NCI-H1048 (cell line): ENCODE data around the gene SULT2A1.
"Not testable (repeated sequence)": the region's sequence is repeated elsewhere in the genome, so short reads cannot be mapped to it uniquely, and the experiment has no call there.

Experiments
- DNase-seq: peaks from one replicate; lab custom pipeline; 2025; lab: John Stamatoyannopoulos, UW

SULT2A1 gene, protein sequence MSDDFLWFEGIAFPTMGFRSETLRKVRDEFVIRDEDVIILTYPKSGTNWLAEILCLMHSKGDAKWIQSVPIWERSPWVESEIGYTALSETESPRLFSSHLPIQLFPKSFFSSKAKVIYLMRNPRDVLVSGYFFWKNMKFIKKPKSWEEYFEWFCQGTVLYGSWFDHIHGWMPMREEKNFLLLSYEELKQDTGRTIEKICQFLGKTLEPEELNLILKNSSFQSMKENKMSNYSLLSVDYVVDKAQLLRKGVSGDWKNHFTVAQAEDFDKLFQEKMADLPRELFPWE

DNA sequence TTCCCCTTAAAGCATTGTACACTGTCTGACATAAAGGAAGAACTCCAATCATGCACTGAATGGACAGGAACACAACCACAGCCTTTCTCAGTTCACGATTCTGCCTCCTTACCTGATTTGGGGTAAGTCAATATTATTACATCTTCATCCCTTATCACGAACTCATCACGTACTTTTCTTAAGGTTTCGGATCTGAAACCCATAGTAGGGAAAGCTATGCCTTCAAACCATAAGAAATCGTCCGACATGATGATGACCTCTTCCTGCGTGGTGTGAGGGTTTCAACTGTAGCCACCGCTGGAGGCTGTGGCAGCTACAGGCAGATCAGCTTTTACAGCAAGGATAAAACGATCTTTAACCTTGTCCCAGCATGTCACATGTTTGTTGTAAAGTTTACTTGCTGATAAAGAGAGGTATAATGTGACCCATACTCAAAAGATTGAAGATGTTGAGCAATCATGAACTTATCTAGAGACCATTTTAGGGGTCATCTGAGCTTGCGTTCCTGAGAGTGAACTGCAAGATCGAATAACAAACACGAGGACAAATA is at the start of gene SULT2A1:
Gene SULT2A1, minus strand, starts transcription at position 306 of the 550 bp plus-strand sequence. Its CDS starts 58 bp downstream, at position 248.
- no peak for DNase-seq

DNA sequence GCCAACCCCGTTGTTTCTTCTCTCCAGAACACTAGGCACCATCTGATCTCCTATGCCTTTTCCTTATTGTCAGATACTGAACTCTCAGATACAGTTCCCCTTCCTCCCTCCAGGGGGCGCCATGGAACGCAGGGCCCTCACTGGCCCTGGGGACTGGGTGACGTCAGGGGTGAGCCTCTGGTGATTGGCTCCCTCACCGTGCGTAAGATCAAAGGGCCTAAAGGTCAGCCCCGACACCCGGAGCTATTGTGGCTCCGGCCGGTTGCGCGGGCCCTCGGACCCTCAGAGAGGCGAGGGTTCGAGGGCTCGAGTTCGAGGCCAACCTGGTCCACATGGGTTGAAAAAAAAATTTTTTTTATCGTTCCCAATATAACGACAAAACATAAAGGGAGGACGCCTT is 42.5 kb upstream of the SULT2A1 start:
- DNase-seq = not testable (repeated sequence)

DNA sequence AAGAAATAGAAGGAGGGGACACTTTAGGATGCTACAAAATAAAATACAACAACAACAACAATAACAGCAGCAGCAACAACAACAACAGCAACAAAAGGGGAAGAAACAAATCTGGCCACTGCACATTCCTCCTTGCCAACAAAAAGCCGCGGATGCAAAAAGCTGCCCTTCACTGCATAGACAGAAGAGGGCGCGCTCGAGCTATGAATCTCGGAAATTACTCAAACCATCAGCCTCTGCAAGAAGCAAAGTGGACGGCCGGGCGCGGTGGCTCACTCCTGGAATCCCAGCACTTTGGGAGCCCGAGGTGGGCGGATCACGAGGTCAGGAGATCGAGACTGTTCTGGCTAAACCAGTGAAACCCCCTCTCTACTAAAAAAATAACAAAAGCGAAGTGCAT is 34.0 kb upstream of the SULT2A1 start:
- DNase-seq = not testable (repeated sequence)

DNA sequence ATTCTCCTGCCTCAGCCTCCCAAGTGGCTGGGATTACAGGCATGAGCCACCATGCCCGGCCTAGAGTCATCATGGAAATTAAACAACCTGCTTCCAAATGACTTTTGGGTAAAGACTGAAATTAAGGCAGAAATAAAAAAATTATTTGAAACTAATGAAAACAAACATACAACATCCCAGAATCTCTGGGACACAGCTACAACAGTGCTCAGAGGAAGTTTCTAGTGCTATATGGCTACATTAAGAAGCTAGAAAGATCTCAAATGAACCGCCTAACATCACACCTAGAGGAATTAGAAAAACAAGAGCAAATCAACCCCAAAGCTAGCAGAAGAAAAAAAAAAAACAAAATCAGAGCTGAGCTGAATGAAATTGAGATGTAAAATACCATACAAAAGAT is 24.1 kb upstream of the SULT2A1 start:
- DNase-seq = not testable (repeated sequence)

DNA sequence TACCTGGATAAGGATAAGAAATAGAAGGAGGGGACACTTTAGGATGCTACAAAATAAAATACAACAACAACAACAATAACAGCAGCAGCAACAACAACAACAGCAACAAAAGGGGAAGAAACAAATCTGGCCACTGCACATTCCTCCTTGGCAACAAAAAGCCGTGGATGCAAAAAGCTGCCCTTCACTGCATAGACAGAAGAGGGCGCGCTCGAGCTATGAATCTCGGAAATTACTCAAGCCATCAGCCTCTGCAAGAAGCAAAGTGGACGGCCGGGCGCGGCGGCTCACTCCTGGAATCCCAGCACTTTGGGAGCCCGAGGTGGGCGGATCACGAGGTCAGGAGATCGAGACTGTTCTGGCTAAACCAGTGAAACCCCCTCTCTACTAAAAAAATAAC is 23.2 kb upstream of the SULT2A1 start:
- DNase-seq = not testable (repeated sequence)

DNA sequence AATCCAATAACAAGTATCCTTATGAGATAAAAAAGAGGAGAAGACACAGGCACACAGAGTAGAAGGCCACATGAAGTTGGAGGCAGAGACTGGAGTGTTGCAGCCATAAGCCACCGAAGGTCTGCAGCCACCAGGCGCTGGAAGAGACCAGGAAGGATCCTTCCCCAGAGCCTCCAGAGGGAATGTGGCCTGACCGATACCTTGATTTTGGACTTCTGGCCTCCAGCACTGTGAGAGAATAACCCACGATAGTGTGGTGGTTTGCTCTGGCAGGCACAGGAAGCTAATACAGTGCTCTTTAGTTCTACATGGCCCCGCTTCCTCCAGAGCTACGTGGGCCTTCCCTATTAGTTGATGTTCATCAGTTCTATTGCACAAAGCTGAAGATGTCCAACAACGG is 15.3 kb upstream of the SULT2A1 start:
- no peak for DNase-seq

DNA sequence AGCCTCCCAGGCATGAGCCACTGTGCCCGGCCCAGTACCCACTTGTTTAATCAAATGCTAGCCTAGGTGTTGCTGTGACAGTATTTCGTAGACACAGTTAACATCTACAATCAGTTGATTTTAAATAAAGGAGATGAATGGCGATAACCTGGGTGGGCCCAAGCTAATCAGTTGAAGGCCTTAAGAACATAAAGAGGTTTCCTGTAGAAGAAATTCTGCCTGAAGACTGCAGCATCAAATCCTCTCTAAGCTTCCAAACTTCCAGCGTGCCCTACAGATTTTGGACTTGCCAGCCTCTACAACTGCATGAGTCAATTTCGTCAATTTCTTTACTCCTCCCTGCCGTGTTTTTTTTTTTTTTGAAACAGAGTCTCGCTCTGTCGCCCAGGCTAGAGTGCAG is 13.2 kb upstream of the SULT2A1 start:
- no peak for DNase-seq

DNA sequence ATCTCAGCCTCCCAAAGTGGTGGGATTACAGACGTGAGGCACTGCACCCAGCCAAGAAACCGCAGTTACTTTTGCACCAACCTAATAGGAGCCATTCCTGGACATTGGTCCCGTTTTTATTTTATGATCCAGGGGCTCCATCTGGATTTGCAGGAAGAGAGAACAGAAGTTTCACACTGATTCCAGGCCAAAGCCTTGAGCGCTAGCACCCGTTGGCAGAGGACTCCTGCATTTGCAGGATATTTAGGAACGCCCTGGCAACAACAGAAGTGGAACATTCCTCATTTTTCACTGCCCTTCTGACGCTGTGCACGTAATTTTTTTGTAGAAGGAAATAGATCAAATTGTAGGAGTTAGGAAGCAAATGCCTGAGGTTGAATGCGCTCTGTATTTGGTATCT is 11.7 kb upstream of the SULT2A1 start:
- DNase-seq = no peak

DNA sequence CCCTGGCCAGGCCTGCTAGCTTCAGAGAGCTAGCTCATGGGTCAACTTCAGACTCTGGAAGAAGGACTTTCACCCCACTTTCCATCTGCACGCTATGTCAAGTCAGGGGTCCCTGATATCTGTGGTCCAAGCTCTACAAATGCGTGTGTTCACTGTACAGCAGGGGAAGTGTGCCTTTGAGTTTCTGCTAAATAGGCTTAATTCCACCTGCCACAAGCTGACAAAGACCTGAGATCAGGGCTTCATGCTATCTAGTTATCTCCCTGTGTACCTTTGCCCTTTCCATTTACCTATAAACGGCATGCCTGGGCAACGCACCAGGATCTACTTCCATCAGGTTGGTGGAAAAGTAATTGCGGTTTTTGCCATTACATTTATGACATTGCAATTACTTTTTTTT is 10.7 kb upstream of the SULT2A1 start:
- no peak for DNase-seq

DNA sequence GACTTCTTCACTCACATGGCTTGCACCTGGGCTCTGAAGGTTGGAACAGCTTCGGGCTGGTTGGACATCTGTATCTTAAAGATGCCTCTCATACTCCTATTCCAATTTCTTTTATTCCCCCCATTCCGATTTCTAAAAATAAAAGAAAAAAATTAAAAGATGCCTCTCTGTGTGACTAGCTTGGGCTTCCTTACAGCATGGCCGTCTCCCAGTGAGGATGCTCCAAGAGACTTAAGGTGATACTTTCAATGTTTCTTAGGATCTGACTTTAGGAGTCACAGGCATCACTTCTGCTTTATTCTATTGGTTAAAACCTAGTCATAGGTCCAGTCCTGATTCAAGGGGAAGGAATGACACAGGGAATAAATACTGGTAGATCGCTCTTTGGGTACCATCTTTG is 9.9 kb upstream of the SULT2A1 start:
- no peak for DNase-seq

DNA sequence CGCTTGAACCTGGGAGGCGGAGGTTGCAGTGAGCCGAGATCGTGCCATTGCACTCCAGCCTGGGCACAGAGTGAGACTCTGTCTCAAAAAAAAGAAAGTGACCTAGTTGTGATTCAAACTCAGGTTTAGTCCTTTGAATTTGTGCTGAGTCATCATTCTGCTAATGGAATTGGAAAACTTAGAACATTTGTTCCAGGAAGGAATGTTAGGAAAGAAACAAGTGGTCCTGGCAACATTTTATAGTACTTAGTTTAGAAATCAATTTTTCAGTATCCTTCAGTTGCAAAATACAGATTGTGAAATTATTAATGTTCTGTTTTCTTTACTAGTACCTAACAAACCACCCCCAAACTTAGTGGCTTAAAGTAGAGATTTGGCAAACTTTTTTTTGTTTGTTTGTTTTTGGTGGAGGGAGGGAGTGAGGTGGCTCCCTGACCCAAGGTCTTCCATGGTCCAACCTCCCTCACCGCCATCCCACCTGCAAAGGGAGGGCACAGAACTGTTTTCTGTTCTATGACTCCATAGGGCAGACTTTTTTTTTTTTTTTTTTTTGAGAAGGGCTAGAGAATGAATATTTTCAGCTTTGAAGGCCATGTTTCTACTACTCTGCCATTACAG is 9.2 kb upstream of the SULT2A1 start:
- no peak for DNase-seq

DNA sequence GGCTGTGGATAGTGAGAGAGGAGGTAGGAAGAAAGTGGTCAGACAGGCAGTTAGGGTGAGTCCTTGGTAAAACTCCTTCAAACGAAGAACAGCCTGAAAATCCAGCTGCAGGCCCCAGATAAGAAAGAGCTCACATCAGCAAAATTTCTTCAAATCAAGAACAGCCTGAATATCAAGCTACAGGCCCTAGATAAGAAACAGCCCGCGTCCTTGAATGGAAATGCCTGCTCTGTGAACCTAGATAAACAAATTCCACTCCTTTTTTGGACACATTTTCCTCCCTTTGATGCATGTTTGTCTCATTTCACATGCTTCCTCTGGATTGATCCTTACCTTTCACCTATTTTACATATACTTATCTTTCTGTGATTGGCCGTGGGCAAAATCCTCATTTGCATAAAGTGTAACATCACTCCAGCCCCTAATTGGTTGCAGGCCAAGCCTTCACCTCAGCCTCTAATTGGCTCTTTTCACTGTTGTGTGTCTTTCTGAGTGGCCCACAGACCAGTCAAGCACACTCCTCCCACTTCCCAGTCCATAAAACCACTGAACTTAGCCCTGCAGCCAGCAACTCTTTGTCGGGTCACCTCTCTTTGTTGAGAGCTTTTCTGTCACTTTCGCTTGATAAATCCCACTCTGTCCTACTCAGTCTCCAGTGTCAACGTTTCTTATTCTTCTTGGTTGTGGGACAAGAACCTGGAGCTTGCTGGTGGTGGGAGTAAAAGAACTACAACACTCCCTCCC is 6.0 kb upstream of the SULT2A1 start:
- no peak for DNase-seq

DNA sequence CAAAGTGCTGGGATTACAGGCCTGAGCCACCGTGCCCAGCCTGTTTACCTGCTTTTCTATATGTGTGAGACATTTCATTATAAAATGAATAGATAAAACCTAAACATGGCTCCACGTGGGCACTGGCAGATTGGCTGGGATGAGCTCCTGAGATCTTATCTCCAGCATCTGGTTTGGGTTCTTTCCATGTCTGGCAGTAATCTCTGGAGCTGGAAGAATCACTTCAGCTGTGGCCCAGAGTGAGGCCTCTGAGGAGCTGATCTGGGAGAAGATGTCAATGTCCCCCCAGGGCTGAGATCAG is 5.5 kb upstream of the SULT2A1 start:
- DNase-seq = no peak

DNA sequence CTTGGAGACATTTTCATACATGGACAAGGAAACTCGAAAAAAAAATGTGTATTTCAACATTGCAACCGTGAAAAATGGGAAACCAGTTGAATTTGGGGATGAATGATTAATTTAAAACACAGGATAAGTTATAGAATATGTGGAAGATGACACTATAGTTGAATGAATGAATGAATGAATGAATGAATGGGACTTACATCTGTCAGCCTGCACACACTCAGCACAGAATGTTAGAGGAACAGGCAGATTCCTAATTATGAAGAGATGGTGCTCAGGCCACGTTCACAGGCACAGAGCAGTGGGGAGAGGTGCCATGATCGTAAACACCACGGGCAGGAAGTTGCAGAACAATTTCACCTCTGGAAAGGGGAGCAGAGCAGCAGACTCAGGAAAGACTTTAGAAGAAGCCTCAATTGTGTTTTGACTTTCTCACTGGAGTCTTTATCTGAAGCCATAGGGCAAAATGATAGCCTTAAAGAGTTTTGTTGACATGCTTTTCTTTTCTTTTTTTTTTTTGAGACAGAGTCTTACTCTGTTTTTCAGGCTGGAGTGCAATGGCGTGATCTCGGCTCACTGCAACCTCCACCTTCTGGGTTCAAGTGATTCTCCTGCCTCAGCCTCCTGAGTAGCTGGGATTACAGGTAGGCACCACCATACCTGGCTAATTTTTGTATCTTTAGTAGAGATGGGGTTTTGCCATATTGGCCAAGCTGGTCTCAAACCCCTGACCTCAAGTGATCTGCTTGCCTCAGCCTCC is 4.9 kb upstream of the SULT2A1 start:
- DNase-seq = no peak

DNA sequence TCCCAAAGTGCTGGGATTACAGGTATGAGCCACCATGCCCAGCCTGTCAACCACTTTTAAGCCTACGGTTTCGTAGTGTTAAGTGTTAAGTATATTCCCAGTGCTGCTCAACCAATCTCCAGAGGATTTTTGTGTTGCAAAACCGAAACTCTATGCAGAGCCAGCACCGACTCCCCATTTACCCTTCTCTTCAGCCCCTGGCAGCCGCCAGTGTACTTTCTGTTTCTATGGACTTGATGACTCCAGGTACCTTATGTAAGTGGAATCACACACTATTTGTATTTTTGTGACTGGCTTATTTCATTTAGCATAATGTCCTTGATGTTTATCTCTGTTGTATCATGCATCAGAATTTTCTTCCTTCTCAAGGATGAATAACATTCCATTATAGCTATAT is 1.1 kb downstream of the SULT2A1 start:
- DNase-seq = no peak

DNA sequence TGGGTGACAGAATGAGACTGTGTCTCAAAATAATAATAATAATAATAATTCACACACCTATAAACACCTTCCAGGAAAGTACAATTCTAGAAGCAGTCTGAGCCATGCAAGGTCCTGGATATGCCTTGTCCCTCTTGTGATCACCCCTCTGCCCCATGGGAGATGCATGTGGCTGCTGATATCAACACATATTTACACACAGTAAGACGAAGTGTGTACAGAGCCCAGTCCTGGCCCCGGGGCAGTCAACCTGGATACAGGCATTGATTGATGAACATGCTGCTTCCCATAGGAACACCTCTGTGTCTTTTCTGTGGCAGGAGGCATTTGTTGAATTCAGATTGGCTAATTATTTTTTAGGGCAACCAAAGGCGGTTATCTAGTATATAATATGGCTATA is 3.2 kb downstream of the SULT2A1 start:
- DNase-seq = no peak

DNA sequence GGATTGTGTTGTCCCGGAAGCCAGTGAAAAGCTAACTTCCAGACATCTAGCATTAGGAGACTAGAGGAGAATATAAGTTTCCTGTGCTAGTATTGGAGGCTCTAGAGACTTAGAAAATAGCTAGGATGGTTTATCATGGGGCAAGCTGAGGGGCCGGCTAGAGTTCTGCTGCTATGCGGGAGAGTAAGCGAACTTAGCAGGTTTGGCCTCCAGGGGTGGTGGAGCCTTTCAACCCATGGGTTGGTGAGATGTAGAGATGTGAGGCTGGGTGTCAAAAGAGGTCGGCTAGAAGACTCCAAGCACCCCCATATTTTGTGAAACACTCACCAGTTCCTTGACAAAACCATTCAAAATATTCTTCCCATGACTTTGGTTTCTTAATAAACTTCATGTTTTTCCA is 4.4 kb downstream of the SULT2A1 start:
- no peak for DNase-seq

DNA sequence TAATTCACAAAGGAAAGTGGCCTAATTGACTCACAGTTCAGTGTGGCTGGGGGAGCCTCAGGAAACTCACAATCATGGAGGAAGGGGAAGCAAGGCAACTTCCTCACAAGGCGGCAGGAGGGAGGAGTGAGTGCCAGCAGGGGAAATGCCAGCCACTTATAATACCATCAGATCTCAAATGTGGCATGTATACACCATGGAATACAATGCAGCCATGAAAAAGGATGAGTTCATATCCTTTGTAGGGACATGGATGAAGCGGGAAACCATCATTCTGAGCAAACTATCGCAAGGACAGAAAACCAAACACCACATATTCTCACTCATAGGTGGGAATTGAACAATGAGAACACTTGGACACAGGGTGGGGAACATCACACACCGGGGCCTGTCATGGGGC is 6.7 kb downstream of the SULT2A1 start:
- not testable (repeated sequence) for DNase-seq

DNA sequence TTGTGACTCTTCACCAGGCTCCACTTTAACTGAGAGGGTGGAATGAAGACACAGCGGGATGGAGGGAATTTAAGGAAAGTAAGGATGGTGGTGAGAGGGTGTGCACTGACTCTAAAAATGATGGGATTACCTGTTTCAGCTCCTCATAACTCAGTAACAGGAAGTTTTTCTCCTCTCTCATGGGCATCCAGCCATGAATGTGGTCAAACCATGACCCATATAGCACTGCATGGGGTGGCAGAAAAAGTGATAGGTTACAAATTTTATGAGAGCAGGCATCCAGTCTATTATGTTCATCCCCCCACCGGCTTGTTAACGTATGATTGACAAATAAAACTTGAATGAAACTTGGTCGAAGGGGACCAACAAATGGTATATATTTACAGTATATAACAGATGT is 7.2 kb downstream of the SULT2A1 start:
- no peak for DNase-seq

DNA sequence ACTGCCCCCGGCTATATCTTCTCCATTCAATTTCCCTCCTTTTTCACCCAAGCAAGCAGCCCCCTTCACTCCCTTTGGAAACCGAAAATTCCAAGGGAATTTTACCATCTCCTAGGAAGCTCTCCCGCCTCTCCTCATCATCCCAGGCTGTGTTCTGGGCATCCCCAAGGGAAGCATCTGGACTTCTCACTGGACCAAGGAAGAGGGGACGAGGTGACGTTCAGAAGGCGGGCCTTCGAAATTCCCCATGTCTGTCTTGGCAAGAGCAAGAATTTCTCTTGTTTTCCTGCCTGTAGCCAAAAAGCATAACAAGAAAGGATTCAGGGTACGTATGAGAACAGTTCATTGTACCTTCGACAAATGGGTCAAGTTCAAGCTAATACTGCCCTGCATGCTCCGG is 20.9 kb downstream of the SULT2A1 start:
- no peak for DNase-seq

DNA sequence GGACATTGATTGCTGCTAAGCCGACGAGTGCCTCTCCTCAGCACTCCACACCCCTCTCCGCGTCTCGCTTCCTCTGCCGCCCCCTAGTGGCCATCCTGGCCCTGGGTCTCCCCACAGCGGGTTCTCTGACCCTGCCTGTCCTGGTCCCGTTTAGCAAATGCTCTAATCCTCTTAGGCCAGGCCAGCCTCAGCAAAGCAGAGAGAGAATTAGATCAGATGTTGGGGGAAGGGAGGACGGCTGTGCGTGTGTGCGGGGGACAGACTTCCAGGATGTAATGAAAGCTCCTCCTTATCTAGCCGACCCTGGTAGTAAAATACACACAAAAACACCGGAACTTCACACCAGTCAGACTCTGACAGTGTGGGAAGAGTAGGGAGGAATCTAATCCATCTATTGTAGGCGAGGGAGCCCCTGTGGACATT is 22.6 kb downstream of the SULT2A1 start:
- DNase-seq = peak; percentile 10

DNA sequence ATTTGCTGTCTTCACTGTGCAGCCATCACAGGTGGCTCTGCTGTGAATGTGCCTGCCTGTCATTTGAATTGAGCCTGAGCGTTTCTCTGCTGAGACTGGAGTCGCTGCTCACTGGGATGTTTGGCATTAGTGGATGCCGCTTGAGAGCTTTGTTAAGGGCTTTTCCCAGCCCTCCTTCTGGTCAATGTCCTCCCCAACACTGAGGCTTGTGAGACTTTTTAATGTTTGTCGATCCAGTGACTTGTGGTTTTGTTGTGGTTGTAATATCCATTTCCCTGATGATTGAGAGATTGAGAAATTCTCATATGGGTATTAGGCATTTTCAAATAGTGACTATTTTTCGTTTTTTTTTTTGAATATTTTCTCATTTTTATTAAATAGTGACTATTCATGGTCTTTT is 24.5 kb downstream of the SULT2A1 start:
- DNase-seq = no peak
